Tibial nerve (tissue), 4 donors: Measurements from ENCODE around the gene ENTPD3. TPM values are rescaled to one million over a fixed set of nuclear protein-coding genes. Genes with fewer than 3 reads are reported as not detected.

Experiments
- DNase-seq, 2 donors: peaks; one replicate each; pipeline ENCODE4 v3.0.0-alpha.2; 2019; ENCODE audit warnings: low spot score in 2 of 2
- H3K27ac ChIP-seq, 4 donors: fragments of 200-600 bp; sonication (generic) in 3 of 4; one replicate each; pipeline ENCODE4 v1.5.1; 2017 to 2019; ENCODE audit warnings: mild to moderate bottlenecking in 1 of 4
- H3K27me3 ChIP-seq, 2 donors: fragments of 200-600 bp; sonication (generic) in 1 of 2; one replicate each; pipeline versions ENCODE4 v1.5.1 to v1.6.0; 2017 to 2019
- H3K36me3 ChIP-seq, 3 donors: fragments of 200-600 bp; sonication (generic); one replicate each; pipeline ENCODE4 v1.5.1; 2018 to 2019
- H3K4me1 ChIP-seq, 4 donors: fragments of 200-600 bp; sonication (generic) in 3 of 4; one replicate each; pipeline ENCODE4 v1.5.1; 2017 to 2019
- H3K4me3 ChIP-seq, 4 donors: fragments of 200-600 bp; sonication (generic) in 3 of 4; one replicate each; pipeline ENCODE4 v1.5.1; 2017 to 2019; ENCODE audit warnings: mild to moderate bottlenecking in 1 of 4, moderate library complexity in 1 of 4
- H3K9me3 ChIP-seq, 4 donors: fragments of 200-600 bp; sonication (generic) in 3 of 4; one replicate each; pipeline ENCODE4 v1.5.1; 2017 to 2019
- EP300 ChIP-seq, 2 donors: sonication (generic); formaldehyde crosslinking; IDR thresholded peaks; one replicate each; pipeline ENCODE4 v1.6.1; 2017; ENCODE audit warnings: antibody characterized with exemption in 2 of 2, mild to moderate bottlenecking in 1 of 2
- POLR2A ChIP-seq, 2 donors: fragments of 450-650 bp; IDR thresholded peaks; one replicate each; pipeline ENCODE4 v1.6.1; 2017; ENCODE audit warnings: antibody characterized with exemption in 2 of 2, mild to moderate bottlenecking in 2 of 2, moderate library complexity in 2 of 2
- WGBS, 2 donors: methylation state at CpG; one replicate each; pipeline ENCODE4 v1.1.5; 2018; 5-methylcytosine and 5-hydroxymethylcytosine counted together
- total RNA-seq, 4 donors: library from RNA; depleted of rRNA; stranded (reverse); fragments of >200 nt; gene quantifications; one replicate each; pipeline ENCODE4 v1.1.0, GENCODE V29; 2016
- TF ChIP-seq, protein P1 (sequence below), 5 experiments: fragments of 200-600 bp in 3 of 5; fragments of 450-650 bp in 2 of 5; sonication (generic) in 3 of 5; IDR thresholded peaks; one replicate each; pipeline ENCODE4 v1.5.1; 2016 to 2019; ENCODE audit warnings: antibody characterized with exemption in 5 of 5, mild to moderate bottlenecking in 3 of 5, moderate library complexity in 2 of 5

Gene ENTPD3
- total RNA-seq, 4 donors from 2014 or later, result 0.22 to 0.60 (median 0.41) TPM

DNA sequence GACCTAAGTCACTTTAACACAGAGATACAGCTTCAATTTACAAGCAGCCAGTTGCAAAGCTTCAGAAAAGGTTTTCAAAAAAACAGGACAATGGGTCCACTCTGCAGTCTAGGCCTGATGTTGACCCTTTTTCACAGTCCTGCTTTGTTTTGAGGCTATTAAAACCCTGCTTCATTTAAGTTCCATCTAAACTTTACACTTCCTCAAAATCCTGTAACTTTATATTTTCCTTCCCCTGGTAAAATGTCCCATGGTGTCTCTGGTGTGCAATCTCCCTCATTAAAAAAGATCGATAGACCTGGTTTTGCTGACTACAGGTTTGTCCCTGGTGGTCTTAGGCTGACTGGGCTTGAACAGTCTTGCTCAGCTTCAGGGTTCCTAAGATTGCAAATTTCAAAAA lies 65.1 kb downstream of the ENTPD3 start:
- peaks cover 0 to 29% (median 16%) of the 10 kb centered on the region in 4 donors for H3K4me1 ChIP-seq
- 77 to 84% methylated on average over 1 of the region's 1 CpG for WGBS, 2 donors
- H3K4me3 ChIP-seq, result peak overlapping the region in 3 of 4 donors; percentile 66 to 76 (median 70)
- peak overlapping the region; percentile 90 to 97 (median 94) for H3K27ac ChIP-seq
- no peak for DNase-seq
- H3K27me3 ChIP-seq, result no peaks in the 10 kb centered on the region
- peaks cover 0 to 17% (median 6%) of the 10 kb centered on the region in 3 donors for H3K36me3 ChIP-seq
- no peaks in the 10 kb centered on the region for H3K9me3 ChIP-seq
- TF ChIP-seq EP300 (IDR thresholded peaks at IDR 0.05) (no peak), POLR2A (IDR thresholded peaks at IDR 0.05) (no peak)
- TF ChIP-seq, protein P1, sequence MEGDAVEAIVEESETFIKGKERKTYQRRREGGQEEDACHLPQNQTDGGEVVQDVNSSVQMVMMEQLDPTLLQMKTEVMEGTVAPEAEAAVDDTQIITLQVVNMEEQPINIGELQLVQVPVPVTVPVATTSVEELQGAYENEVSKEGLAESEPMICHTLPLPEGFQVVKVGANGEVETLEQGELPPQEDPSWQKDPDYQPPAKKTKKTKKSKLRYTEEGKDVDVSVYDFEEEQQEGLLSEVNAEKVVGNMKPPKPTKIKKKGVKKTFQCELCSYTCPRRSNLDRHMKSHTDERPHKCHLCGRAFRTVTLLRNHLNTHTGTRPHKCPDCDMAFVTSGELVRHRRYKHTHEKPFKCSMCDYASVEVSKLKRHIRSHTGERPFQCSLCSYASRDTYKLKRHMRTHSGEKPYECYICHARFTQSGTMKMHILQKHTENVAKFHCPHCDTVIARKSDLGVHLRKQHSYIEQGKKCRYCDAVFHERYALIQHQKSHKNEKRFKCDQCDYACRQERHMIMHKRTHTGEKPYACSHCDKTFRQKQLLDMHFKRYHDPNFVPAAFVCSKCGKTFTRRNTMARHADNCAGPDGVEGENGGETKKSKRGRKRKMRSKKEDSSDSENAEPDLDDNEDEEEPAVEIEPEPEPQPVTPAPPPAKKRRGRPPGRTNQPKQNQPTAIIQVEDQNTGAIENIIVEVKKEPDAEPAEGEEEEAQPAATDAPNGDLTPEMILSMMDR (IDR thresholded peaks at IDR 0.05), result no peak

DNA sequence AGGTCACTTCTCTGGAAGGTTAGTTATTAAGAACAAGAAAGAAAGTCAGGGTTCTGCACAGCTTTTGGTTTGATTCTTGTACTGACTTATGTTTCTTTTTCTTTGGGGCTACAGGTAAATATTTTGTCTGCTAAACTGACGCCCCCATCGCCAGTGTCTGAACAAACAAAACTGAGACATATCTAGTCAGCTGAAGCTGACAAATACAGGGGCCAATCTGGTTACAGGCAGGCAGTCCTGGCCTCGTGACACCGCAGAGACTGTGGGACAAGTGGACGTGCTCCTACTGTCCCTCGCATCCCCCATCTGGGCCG lies 65.5 kb downstream of the ENTPD3 start:
- no peak for DNase-seq
- Histone ChIP-seq H3K9me3 (no peaks in the 10 kb centered on the region), H3K36me3 (peaks cover 0 to 17% (median 6%) of the 10 kb centered on the region in 3 donors), H3K4me1 (peaks cover 0 to 29% (median 16%) of the 10 kb centered on the region in 4 donors), H3K4me3 (peak overlapping the region; percentile 59 to 76 (median 68)), H3K27me3 (no peaks in the 10 kb centered on the region), H3K27ac (peak overlapping the region; percentile 90 to 97 (median 94))
- 1 to 6% methylated on average over 6 to 7 of the region's 7 CpGs for WGBS, 2 donors
- TF ChIP-seq EP300 (IDR thresholded peaks at IDR 0.05) (no peak), POLR2A (IDR thresholded peaks at IDR 0.05) (no peak)
- TF ChIP-seq, protein P1 (IDR thresholded peaks at IDR 0.05), result no peak

DNA sequence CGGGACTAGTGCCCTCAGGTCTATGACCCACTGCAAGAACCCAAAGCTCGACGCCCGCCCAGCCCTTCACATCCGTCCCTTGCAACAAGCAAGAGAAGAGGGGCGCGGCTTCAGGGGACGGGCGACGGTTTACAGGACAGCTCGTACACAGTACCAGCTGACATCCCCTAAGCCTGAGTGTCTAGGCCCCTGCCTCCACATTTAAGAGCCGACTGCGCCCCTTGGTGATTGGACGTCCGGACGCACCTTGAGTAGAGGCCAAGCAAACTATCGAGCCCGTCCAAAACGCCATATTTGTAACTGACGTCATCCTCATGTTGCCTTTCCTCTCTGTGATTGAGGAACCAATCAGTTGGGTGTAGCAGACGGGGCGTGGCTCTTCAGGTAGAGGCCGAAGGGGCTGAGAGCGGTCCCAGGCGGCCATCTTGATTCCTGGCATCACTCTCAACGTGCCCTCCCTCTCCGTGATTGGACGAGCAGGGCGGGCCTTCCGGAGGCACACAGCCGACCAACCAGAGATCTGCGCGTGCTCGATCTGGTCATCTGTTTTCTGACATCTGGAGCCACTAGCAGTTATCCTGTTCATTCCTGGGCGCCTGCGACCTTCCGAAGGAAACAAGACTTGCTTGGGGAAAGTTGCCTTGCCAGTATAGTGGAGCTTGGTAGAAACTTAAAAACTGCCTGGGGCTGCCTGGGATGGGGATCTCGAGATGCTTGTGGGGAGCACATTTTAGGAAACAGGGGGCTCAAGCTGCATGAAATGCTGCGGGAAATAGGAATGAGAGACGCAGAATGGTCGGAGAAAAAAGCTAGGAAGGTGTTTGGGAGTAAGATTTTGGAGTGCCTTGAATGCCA lies 66.1 kb downstream of the ENTPD3 start:
- peak overlapping the region; percentile 90 to 97 (median 94) for H3K27ac ChIP-seq
- peaks cover 0 to 18% (median 6%) of the 10 kb centered on the region in 3 donors for H3K36me3 ChIP-seq
- no peaks in the 10 kb centered on the region for H3K9me3 ChIP-seq
- H3K27me3 ChIP-seq, result no peaks in the 10 kb centered on the region
- DNase-seq, result peak; percentile 95 to 96
- TF ChIP-seq POLR2A (IDR thresholded peaks at IDR 0.05), result peak; percentile 35 to 71
- TF ChIP-seq EP300 (IDR thresholded peaks at IDR 0.05), result peak; percentile 75 to 92
- TF ChIP-seq, protein P1 (IDR thresholded peaks at IDR 0.05), result no peak
- WGBS, 2 donors, result 0% methylated on average over 39 to 41 of the region's 41 CpGs
- H3K4me1 ChIP-seq, result peaks cover under 1 to 34% (median 19%) of the 10 kb centered on the region in 4 donors
- H3K4me3 ChIP-seq, result peak overlapping the region; percentile 59 to 76 (median 68)

DNA sequence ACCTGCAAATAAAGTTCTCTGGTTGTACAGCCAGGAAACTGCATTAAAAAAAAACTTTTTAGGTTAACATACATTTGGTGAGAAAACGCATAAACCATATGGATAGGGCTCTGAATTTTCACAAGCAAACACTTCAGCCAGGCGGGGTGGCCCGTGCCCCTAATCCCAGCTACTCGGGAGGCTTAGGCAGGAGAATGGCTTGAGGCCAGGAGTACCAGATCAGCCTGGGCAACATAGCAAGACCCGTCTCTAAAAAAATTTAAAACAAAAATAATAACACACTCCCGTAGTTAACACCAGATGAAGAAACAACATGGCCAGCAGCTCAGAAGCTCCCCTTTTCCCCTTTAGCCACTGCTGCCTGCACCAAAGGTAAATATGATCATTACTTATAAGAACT lies 66.9 kb downstream of the ENTPD3 start:
- WGBS, 2 donors, result 36 to 40% methylated on average over 6 of the region's 6 CpGs
- Histone ChIP-seq H3K27me3 (no peaks in the 10 kb centered on the region), H3K4me1 (peaks cover 4 to 42% (median 26%) of the 10 kb centered on the region in 4 donors), H3K4me3 (peak overlapping the region in 2 of 4 donors; percentile 66 to 70), H3K27ac (peak overlapping the region in 2 of 4 donors; percentile 81 to 97), H3K9me3 (no peaks in the 10 kb centered on the region), H3K36me3 (peaks cover 0 to 23% (median 9%) of the 10 kb centered on the region in 3 donors)
- TF ChIP-seq POLR2A (IDR thresholded peaks at IDR 0.05), result no peak
- TF ChIP-seq EP300 (IDR thresholded peaks at IDR 0.05), result no peak
- TF ChIP-seq, protein P1 (IDR thresholded peaks at IDR 0.05), result no peak
- no peak for DNase-seq

DNA sequence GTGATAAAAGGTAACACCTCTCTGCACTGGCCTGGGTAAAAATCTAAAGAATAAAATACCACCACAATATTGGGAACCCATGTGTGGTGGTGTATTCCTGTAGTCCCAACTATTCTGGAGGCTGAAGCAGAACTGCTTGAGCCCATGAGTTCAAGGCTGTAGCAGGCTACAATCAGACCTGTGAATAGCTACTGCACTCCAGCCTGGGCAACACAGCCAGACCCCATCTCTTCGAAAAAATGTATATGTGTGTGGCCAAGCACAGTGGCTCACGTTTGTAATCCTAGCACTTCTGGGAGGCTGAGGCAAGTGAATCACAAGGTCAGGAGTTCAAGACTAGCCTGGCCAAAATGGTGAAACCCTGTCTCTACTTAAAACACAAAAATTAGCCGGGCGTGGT lies 68.3 kb downstream of the ENTPD3 start:
- no peaks in the 10 kb centered on the region for H3K27me3 ChIP-seq
- no peak overlapping the region for H3K27ac ChIP-seq
- no peak for DNase-seq
- 85 to 92% methylated on average over 4 of the region's 4 CpGs for WGBS, 2 donors
- peaks cover 4 to 55% (median 26%) of the 10 kb centered on the region in 4 donors for H3K4me1 ChIP-seq
- H3K9me3 ChIP-seq, result no peaks in the 10 kb centered on the region
- peaks cover 0 to 28% (median 22%) of the 10 kb centered on the region in 3 donors for H3K36me3 ChIP-seq
- TF ChIP-seq POLR2A (IDR thresholded peaks at IDR 0.05) (no peak), EP300 (IDR thresholded peaks at IDR 0.05) (no peak)
- TF ChIP-seq, protein P1 (IDR thresholded peaks at IDR 0.05), result no peak
- H3K4me3 ChIP-seq, result no peak overlapping the region
